Activated CD8-positive, alpha-beta memory T cell treated with anti-CD3 and anti-CD28 coated beads, Interleukin-2, amount 50 U/mL, for 24 hours (primary cell): ENCODE measurements around the gene PCSK4.

Experiments used
- DNase-seq: peaks from one replicate; pipeline ENCODE4 v3.0.0-alpha.2; 2020; ENCODE audit errors: extremely low read depth

The PCSK4 gene

DNA sequence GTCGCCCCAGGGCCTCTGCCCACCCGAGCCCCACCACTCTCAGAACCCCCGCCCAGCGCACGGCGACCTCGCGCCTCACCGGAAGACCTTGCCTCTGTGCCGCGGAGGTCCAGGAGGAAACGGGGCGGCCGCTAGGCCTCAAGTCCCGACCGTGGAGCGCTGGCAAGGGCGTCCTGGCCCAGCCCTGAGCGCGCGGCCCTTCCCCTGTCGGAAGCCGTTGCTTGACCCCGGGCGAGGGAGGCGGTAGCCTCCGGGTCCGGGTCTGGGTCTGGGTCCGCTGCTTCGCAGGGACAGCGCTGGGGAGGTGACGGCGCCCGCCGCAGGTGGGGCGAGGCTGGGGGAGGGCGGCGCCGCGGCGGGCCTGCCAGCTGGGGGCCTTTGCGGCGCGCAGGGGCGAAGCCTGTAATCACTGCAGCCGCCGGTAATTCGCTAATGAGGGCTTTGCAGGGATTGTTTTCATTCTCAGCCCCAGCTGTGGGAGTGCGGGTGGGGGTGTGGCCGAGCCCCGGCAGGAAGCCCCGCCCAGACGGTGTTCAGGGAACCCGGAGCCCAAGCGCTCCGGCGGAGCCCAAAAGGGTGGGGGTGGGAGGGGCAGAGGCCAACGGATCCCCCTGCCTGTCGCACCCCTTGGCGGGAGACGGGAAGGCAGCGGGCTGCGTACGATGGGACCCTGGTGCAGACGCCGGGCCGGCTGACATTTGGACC is 19.7 kb downstream of the PCSK4 start:
- peak; percentile 31 for DNase-seq

DNA sequence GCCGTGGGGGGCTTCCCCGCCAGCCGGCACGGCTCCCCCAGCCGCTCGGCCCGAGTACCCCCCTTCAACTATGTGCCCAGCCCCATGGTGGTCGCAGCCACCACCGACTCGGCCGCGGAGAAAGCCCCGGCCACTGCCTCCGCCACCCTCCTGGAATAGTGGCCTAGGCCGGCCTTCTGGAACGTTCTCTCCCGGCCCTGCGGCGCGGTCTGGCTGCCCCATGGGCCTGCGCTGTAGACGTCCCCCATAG is 20.2 kb downstream of the PCSK4 start:
- DNase-seq, result no peak

DNA sequence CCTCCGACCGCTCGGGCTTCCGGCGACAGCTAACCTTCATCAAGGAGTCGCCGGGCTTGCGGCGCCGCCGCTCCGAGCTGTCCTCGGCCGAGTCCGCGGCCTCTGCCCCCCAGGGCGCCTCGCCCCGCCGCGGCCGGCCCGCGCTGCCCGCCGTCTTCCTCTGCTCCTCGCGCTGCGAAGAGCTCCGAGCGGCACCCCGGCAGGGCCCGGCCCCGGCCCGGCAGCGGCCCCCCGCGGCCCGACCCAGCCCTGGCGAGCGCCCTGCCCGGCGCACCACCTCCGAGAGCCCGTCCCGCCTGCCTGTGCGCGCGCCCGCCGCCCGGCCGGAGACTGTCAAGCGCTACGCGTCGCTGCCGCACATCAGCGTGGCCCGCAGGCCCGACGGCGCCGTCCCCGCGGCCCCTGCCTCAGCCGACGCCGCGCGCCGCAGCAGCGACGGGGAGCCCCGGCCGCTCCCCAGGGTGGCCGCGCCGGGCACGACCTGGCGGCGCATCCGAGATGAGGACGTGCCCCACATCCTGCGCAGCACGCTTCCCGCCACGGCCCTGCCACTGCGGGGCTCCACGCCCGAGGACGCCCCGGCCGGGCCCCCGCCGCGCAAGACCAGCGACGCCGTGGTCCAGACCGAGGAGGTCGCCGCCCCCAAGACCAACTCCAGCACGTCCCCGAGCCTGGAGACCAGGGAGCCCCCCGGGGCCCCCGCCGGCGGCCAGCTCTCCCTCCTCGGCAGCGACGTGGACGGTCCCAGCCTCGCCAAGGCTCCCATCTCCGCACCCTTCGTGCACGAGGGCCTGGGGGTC is 20.7 kb downstream of the PCSK4 start:
- DNase-seq, result no peak

DNA sequence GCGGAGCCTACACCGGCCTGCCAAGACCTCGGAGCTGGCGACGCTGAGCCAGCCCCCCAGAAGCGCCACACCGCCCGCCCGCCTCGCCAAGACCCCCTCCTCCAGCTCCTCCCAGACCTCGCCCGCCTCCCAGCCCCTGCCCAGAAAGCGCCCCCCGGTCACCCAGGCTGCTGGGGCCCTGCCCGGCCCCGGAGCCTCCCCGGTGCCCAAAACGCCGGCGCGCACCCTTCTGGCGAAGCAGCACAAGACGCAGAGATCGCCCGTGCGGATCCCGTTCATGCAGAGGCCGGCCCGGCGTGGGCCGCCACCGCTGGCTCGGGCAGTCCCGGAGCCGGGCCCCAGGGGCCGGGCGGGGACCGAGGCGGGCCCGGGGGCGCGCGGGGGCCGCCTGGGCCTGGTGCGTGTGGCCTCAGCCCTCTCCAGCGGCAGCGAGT is 21.3 kb downstream of the PCSK4 start:
- DNase-seq, result no peak

DNA sequence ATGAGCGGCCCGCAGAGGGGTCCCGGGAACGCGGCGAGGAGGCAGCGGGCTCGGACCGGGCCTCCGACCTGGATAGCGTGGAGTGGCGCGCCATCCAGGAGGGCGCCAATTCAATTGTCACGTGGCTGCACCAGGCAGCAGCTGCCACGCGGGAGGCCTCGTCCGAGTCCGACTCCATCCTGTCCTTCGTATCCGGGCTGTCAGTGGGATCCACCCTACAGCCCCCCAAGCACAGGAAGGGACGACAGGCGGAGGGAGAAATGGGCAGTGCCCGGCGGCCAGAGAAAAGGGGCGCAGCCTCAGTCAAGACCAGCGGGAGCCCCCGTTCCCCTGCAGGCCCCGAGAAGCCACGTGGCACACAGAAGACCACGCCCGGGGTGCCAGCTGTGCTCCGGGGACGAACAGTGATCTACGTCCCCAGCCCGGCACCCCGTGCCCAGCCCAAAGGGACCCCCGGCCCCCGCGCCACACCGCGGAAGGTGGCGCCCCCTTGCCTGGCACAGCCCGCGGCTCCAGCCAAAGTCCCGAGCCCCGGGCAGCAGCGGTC is 21.8 kb downstream of the PCSK4 start:
- DNase-seq, result no peak

DNA sequence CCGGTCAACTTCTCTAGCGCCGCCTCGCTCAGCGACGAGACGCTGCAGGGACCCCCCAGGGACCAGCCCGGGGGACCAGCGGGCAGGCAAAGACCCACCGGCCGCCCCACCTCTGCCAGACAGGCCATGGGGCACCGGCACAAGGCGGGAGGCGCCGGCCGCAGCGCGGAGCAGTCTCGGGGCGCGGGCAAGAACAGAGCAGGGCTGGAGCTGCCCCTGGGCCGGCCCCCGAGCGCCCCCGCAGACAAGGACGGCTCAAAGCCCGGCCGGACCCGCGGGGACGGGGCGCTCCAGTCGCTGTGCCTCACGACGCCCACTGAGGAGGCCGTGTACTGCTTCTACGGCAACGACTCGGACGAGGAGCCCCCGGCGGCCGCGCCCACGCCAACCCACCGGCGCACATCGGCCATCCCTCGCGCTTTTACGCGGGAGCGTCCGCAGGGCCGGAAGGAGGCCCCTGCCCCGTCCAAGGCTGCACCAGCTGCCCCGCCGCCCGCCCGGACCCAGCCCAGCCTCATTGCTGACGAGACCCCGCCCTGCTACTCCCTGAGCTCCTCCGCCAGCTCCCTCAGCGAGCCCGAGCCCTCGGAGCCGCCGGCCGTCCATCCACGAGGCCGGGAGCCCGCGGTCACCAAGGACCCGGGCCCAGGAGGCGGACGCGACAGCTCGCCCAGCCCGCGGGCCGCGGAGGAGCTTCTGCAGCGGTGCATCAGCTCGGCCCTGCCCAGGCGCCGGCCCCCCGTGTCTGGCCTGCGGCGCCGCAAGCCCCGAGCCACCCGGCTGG is 22.5 kb downstream of the PCSK4 start:
- DNase-seq, result no peak

DNA sequence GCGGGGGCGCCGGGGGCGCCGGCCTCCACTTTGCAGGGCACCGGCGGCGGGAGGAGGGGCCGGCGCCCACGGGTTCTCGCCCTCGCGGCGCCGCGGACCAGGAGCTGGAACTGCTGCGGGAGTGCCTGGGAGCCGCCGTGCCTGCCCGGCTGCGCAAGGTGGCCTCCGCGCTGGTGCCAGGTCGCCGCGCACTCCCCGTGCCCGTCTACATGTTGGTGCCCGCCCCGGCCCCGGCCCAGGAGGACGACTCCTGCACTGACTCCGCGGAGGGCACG is 23.0 kb downstream of the PCSK4 start:
- DNase-seq, result no peak

DNA sequence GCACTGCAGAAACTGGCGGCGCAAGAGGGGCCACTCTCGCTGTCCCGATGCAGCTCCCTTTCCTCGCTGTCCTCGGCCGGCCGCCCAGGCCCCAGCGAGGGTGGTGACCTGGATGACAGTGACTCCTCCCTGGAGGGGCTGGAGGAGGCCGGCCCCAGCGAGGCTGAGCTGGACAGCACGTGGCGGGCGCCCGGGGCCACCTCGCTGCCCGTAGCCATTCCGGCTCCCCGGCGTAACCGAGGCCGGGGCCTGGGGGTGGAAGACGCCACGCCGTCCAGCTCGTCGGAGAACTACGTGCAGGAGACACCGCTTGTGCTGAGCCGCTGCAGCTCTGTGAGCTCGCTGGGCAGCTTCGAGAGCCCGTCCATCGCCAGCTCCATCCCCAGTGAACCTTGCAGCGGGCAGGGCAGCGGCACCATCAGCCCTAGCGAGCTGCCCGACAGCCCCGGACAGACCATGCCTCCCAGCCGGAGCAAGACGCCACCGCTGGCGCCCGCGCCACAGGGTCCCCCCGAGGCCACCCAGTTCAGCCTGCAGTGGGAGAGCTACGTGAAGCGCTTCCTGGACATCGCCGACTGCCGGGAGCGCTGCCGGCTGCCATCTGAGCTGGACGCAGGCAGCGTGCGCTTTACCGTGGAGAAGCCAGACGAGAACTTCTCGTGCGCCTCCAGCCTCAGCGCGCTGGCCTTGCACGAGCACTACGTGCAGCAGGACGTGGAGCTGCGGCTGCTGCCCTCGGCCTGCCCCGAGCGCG is 23.5 kb downstream of the PCSK4 start:
- DNase-seq, result no peak

DNA sequence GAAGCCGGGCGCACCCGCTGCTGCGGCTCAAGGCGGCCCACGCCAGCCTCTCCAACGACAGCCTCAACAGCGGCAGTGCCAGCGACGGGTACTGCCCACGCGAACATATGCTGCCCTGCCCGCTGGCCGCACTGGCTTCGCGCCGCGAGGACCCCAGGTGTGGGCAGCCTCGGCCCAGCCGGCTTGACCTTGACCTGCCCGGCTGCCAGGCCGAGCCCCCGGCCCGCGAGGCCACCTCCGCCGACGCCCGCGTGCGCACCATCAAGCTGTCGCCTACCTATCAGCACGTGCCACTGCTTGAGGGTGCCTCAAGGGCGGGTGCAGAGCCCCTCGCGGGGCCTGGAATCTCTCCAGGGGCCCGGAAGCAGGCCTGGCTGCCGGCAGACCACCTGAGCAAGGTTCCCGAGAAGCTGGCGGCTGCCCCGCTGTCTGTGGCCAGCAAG is 24.1 kb downstream of the PCSK4 start:
- no peak for DNase-seq

DNA sequence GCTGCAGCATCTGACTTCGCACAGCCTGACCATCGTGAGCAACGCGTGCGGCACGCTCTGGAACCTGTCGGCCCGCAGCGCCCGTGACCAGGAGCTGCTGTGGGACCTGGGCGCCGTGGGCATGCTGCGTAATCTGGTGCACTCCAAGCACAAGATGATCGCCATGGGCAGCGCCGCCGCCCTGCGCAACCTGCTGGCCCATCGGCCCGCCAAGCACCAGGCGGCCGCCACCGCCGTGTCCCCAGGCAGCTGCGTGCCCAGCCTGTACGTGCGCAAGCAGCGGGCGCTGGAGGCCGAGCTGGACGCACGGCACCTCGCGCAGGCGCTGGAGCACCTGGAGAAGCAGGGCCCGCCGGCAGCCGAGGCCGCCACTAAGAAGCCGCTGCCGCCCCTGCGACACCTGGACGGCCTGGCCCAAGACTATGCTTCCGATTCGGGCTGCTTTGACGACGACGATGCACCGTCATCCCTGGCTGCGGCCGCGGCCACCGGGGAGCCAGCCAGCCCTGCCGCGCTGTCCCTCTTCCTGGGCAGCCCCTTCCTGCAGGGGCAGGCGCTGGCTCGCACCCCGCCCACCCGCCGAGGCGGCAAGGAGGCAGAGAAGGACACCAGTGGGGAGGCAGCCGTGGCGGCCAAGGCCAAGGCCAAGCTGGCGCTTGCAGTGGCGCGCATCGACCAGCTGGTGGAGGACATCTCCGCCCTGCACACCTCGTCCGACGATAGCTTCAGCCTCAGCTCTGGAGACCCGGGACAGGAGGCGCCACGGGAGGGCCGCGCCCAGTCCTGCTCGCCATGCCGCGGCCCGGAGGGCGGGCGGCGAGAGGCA is 24.7 kb downstream of the PCSK4 start:
- no peak for DNase-seq

DNA sequence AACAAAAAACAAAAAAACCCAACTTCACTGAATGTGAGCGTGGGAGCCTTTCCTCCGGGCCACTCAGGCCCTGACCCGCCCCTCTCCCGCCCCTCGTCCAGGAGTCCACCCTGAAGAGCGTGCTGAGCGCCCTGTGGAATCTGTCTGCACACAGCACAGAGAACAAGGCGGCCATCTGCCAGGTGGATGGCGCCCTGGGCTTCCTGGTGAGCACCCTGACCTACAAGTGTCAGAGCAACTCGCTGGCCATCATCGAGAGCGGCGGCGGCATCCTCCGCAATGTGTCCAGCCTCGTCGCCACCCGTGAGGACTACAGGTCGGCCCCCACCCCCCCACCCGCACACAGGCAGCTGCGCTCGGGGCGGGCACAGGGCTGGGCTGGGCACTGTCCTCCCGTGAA is 28.3 kb downstream of the PCSK4 start:
- DNase-seq, result no peak

DNA sequence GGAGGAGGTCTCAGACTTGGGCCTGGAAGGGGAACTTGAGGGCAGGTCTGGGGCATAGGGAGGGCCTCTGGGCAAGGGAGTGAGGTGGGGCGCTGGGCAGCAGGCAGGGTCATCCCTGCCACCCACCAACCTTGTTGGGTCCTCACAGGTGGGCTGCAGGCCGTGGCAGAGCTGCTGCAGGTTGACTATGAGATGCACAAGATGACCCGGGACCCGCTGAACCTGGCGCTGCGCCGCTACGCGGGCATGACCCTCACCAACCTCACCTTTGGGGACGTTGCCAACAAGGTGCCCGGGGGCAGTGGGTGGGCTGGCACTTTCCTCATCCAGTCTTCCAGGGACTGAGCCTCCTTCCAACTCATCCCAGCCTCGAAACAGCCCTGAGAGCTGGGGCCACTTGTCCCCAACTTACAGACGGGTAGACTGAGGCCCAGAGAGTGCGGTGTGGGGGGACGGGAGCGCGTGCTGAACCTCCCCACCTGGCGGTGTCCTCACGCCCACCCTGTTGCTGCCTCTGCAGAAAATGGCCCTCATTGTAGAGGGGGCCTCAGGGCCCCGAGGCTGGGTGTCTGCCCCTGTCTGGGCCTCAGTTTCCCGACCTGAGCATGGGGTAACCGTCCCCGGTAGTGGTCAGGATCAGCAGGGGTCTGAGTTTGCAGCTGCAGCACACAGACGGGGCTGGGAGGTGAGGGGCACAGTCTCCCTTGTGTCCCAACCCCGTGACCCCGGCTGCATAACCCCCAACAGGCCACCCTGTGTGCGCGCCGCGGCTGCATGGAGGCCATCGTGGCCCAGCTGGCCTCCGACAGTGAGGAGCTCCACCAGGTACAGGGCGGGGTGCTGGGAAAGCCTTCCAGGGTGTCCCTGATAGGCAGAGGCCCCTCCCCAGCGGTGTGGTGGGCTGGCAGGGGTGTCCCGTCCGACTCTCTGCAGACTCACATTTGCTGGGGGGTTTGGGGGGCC is 29.8 kb downstream of the PCSK4 start:
- no peak for DNase-seq

DNA sequence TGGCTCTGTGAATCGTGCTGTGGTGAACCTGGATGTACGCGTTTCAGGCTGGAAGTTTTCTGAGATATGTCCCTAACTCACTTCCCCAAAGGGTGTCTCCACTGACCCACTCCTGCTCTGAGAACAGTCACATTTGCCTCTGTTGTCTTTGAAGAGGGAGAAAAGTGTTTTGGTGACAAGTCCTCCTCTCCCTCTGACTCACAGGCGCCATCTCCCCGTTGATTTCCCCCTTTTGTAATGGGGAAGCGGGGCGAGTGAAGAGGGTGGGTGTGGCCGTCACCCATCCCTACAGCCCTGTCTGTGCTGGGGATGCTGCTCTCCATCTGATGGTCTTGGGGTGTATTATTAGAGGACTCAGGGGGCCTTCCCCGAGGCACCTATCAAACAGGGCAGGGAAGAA is 30.7 kb downstream of the PCSK4 start:
- no peak for DNase-seq

DNA sequence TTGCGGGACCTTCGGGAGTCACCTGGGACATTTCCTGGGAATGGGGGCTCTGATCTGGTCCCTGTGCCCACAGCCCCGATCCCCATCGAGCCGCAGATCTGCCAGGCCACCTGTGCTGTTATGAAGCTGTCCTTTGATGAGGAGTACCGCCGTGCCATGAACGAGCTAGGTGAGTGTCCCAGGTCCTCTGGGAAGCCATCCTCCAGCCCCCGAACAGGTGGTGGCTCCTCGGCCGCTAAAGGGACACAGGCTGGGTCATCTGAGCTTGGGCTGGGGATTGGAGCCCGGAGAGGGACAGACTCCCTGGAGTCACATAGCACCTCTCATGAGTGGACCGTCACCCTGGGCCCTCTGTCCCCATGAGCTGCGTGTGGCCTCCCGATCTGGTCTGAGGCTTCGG is 32.3 kb downstream of the PCSK4 start:
- DNase-seq, result no peak

DNA sequence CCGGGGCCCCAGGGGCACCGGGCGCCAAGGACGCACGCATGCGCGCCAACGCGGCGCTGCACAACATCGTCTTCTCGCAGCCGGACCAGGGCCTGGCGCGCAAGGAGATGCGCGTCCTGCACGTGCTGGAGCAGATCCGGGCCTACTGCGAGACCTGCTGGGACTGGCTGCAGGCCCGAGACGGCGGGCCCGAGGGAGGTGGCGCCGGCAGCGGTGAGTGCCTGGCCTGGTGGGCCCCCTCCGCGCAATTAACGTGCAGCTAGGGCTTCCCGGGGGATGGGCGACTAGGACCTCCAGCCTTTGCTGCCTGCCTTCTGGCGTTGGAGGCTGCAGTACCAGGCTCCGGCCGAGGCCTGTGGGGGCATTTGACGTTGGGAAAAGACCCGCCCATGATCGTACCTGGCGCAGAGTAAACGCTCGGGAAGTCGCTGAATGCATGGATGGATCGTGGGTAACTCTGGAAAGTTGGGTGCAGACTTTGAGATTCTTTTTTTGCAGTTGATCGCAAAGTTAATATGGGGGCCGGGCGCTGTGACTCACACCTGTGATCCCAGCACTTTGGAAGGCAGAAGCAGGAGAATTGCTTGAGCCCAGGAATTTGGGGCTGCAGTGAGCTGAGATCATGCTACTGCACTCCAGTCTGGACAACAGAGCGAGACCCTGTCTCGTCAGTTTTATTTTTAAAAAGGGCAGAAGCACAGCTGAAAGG is 33.0 kb downstream of the PCSK4 start:
- DNase-seq, result no peak

DNA sequence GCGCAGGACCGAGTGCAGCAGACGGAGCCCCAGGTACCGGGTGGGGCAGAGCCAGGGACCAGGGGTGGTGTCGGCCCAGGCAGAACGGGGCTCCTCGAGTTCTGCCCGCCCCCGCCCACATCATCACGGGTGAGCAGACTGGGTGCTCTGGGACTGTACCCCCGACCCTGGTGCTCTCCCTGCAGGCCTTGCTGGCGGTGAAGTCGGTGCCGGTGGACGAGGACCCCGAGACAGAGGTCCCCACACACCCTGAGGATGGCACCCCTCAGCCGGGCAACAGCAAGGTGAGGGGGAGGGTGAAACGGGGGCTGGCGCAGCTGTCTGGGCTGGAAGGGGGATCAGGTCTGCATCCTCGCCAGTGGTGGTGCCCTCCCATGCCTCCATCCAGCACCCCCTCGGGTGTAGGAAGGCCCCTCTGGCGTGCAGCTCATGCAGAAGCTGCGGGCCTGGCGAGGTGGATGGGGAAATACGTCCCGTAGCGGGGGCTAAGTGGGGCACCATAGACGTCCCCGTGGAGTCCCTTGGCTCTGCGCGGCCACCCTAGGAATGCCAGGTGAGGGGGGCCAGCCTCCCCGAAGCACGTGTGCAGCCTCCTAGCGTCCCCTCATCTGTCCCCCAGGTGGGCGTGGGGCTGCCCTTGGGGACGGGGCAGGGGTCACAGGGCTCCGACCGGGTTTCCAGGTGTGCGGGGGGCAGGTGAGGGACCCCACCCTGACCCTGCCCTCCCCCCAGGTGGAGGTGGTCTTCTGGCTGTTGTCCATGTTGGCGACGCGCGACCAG is 33.8 kb downstream of the PCSK4 start:
- no peak for DNase-seq

DNA sequence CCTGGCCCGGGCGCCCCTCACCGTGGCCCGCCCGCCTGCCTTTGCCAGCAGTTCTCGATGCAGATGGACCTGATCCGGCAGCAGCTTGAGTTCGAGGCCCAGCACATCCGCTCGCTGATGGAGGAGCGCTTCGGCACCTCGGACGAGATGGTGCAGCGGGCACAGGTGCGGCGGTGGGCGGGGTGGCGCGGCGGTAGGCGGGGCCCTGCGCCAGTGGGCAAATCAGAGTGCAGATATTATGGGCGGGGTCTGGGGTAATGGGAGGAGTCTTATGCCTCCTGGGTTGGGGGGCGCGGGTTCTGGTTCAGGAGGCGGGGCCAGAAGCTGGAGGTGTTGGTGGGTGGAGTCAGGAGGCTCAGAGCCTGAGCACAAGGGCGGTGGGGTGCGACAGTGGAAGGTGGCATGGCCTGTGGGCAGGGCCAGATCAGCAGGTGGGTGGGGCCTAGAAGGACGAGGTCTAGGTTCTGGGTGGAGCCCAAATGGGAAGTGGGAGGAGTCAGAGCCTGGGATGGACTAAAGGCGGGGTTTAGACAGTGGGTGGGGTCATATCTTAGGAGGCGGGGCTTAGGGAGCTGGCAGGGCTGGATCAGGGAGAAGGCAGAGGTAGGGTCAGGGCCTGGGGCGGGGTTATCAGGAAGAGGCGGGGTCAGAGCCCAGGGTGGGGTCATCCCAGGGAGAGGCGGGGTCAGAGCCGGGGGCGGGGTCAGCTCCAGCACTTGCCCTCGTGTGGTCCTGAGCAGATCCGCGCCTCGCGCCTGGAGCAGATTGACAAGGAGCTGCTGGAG is 34.6 kb downstream of the PCSK4 start:
- no peak for DNase-seq

DNA sequence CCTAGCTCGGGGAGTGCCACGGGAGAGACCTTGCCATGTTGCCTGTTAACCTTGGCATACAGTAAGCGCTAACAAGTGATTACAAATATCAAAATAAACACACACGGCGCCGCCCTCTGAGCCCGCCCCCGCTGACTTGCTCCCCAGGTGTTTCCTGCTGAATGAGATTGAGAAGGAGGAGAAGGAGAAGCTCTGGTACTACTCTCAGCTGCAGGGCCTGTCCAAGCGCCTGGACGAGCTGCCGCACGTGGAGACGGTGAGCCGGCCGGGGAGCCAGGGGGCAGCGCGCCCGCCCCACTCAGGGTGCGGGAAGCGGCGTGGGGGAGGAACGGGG is 35.2 kb downstream of the PCSK4 start:
- no peak for DNase-seq
